ENCODE measurements around the gene GSTO2. TPM values are rescaled to one million over a fixed set of nuclear protein-coding genes. Genes with fewer than 3 reads are reported as not detected.

Gene GSTO2
- total and polyA plus RNA-seq, 2 experiments from 2014 or later = 30.7 to 49.8 TPM

GRCh38 chr10:104220522-104220921 is 48.5 kb upstream of the GSTO2 start (continued):
- TF ChIP-seq ZNF462 (CRISPR knock-in tag; IDR thresholded peaks at IDR 0.05) (no peak), NANOG (IDR thresholded peaks at IDR 0.05; ENCODE audit: borderline replicate concordance) (no peak), POLR2AphosphoS5 (IDR thresholded peaks at IDR 0.05; ENCODE audit: low read depth) (no peak), ZNF331 (CRISPR knock-in tag; IDR thresholded peaks at IDR 0.05; ENCODE audit: low read depth) (no peak), EZH2phosphoT487 (IDR thresholded peaks at IDR 0.05; ENCODE audit: unreplicated experiment) (no peak)

- Mint-ChIP-seq H3K36me3 (ENCODE audit: low read depth) (no peaks in the 10 kb centered on the region), H3K4me3 (no peak overlapping the region), H3K4me1 (no peaks in the 10 kb centered on the region), H3K27me3 (ENCODE audit: insufficient read depth, low read depth, poor library complexity) (no peaks in the 10 kb centered on the region), H3K9me3 (no peaks in the 10 kb centered on the region), H3K27ac (no peak overlapping the region)
- H3K79me2 ChIP-seq (replicated peaks; ENCODE audit: insufficient read depth) = no peaks in the 10 kb centered on the region
- no peak overlapping the region for H3K4me2 ChIP-seq
- DNase-seq (ENCODE audit: low spot score) (no peak), ATAC-seq (no peak)
- H3K27me3 ChIP-seq (ENCODE audit: insufficient read depth) = no peaks in the 10 kb centered on the region
- H4K20me1 ChIP-seq (replicated peaks; ENCODE audit: insufficient read depth) = no peaks in the 10 kb centered on the region
- no peaks in the 10 kb centered on the region for H3F3A ChIP-seq (replicated peaks; ENCODE audit: low read depth)
- no peaks in the 10 kb centered on the region for H3K9me2 ChIP-seq (ENCODE audit: insufficient read depth)
- no peak overlapping the region for H3K27ac ChIP-seq (ENCODE audit: low read depth)
- no peaks in the 10 kb centered on the region for H3K4me1 ChIP-seq (ENCODE audit: insufficient read depth)
- no peak overlapping the region for H2AFZ ChIP-seq
- no peaks in the 10 kb centered on the region for H3K36me3 ChIP-seq (ENCODE audit: insufficient read depth)
- no peak overlapping the region for H3K4me3 ChIP-seq
- TF ChIP-seq EZH2phosphoT487 (IDR thresholded peaks at IDR 0.05; ENCODE audit: unreplicated experiment) = no peak
- no peak for TF ChIP-seq CREB1 (CRISPR knock-in tag; IDR thresholded peaks at IDR 0.05; ENCODE audit: low read depth)
- no peak for TF ChIP-seq CTCF (conservative IDR thresholded peaks at IDR 0.05; ENCODE audit: low read depth in 2 of 2)
- TF ChIP-seq EZH2 (IDR thresholded peaks at IDR 0.05; ENCODE audit: low read depth, unreplicated experiment) = no peak
- no peak for TF ChIP-seq JUNB (IDR thresholded peaks at IDR 0.05; ENCODE audit: unreplicated experiment)
- TF ChIP-seq STAT1 (IDR thresholded peaks at IDR 0.05; ENCODE audit: unreplicated experiment) = no peak
Observed at GRCh38 chr10:104223304-104223703, 45.7 kb upstream of the GSTO2 start.
